Measurements from ENCODE around the gene COX10.
"Not testable (repeated sequence)": the region's sequence is repeated elsewhere in the genome, so short reads cannot be mapped to it uniquely, and the experiment has no call there.

The COX10 gene

DNA sequence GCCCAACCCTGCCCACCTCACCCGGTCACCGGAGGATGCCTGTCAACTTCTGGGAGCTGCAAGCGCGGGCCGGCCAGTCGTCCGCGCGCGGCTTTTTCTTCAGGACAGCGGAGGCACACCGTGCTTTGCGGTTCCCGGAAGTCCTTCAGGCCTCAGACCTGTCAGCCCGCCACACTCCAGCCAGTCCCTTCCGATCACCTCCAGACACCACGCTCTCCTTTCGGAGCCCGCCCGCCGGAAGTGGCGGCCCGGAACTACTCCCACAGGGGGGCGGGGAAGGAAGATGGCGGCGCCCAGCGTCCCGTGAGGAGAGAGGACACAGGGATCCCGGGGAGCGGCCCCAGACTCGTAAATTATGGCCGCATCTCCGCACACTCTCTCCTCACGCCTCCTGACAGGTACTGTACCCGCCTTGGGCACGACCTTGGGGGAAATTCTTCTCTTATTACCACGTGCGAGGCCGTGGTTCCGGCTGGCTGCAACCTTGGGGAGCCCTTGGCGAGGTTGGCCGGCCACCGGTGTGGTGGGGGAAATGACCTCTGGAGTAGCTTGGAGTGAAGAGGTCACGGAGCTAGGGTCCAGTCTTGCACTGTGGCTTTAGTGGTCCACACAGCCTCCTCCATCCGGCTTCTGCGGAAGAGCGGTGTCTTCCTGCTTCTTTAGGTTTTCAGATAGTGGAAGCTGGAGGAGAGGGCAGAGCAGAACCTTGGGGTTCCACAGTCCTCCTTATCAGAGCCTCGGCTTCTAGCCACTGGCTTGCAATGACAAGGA is at the start of gene COX10:
COX10 (plus strand) TSS at position 254 of the 771 bp plus-strand sequence; CDS start at position 356, 102 bp downstream.
- DNase-seq, result peak; percentile 83

- DNase-seq, result not testable (repeated sequence)
Observed at GRCh38 chr17:14021651-14022294, 47.5 kb upstream of the COX10 start.

GRCh38 chr17:14029755-14030154 is 39.5 kb upstream of the COX10 start:
- DNase-seq, result not testable (repeated sequence)

DNA sequence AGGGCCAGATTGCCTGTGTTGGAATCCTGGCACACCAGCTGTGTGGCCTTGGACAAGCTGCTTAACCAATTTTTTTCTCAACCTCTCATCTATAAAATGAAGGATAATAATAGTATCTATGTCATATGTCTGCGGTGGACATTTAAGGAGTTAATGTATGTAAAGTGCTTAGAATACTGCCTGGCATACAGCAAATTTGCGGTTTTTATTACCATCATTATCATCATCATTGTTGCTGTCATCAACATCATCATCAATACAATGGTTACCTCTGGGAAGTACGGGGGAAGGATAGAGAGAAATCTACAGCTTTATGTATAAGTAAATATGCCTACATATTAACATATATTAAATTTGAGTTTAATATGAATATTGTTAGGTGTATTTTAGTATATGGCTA is 37.1 kb upstream of the COX10 start:
- no peak for DNase-seq

DNA sequence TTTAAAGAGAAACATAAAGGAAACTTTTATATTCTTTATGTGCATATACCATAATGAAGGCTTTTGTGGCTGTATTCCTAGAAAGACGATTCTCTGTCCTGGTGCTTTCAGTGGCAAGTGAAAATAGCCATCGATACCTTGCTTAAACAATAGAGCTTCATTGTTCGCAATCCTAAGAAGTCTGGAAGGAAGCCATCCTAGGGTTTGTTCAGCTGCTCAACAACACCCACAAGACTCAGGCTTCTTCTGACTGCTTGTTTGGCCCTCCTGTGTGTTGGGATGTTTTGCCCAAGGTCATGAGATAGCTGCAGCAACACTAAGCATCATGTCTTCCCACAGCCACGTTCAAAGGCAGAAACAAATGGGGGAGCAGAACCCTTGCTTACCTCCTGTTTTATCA is 36.1 kb upstream of the COX10 start:
- no peak for DNase-seq

DNA sequence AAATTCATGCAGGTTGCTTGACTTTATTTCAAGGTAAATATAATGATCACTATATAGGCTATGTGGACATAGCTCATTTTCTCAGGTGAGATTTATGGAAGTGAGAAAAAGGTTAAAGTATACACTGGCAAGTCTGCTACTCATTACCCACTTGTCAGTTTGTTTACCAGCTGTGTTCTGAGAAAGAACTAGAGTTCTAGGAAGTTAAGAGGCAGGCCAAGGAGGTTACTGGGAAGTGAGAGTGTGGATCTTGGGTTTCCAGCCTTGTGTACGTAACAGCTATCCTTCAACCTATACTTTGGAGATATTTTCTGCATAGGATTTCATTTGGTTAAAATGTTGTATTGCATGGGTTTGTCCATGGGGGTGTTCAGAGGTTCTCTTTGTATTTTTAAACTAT is 31.9 kb upstream of the COX10 start:
- DNase-seq, result no peak

DNA sequence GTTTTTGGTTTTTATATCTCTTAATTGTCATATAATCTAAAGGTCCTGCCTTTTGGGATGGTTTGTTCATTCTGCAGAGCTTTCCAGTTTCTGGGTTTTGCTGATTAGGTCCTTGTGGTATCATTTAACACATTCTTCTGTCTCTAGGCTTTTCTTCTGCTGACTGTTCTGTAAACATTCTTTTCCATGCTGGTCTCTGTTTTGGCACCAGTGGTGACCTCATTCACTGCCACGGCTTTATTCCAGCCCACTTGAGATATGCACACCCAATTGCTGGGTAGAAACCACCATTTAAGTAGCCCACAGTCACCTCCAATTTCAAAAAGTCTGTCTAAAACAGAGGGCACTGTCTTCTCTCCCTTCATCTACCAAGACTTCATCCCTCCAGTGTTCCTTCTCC is 31.1 kb upstream of the COX10 start:
- no peak for DNase-seq

DNA sequence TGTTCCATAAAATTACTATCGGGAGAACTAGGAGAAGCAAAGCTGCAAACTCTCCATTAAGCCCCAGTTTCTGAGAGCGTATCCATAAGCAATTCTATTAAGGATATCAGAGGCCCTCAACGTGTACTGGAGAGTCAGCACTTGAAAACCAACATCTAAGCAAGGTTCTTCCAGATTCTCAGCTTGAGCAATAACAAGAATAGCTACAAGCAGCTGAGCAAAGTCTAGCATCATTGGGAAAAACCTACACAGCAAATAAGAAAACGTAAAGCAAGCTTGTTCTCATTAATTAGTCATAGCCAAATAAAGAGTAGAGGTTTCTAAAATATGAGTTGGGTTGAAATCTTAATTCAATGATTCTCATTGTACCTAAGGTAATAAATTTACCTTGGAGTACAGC is 26.9 kb upstream of the COX10 start:
- no peak for DNase-seq

- DNase-seq, result no peak
Observed at GRCh38 chr17:14044702-14045101, 24.6 kb upstream of the COX10 start.

DNA sequence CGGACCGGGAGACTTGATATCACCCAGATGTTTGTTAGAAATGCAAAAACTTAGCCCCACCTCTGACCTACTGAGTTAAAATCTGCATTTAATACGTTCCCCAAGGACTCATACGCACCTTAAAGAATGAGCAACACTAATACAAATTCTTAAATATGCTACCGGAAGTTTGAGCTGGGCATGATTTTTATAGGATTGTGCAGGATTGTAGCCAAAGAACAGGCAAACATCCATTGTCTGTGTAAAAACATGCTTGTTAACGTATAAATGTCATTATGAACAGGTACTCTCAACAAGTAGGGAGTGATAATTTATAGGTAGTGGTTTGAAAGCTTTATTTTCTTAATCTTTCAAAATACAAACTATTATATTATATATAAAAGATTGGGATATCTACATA is 22.3 kb upstream of the COX10 start:
- DNase-seq, result no peak

DNA sequence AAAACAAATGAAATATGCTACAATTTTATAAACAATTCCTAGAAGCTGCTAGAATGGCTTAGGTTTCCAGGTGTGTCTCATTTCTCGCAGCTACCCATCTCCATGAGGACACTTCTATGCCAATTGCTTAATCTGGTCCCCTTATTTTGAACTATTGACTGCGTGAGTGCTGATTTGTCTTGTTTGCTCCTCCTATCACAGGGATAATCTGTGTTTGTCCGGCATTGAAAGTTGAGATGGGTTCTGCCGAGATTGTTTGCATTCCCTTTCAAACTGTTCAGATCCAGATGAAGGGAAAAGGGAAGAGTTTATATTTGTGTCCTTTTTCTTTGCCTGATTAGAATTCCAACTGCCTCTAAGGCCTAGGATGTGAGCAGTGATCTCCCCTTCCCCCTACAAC is 21.7 kb upstream of the COX10 start:
- DNase-seq, result no peak

DNA sequence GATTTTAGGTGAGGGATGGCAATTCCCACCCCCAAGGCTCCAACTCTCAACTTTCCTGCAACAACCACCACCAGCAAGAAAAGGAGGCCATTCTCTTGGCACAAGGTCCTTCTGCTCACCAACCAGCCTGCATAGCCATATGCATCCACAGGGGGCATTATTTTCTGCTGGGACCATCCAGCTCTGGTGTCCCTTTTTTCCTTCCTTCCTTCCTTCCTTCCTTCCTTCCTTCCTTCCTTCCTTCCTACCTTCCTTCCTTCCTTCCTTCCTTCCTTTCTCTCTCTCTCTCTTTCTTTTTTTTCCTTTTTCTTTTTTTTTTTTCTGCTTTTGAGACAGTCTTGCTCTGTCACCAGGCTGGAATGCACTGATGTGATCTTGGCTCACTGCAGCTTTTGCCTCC is 21.1 kb upstream of the COX10 start:
- DNase-seq, result no peak

GRCh38 chr17:14050616-14051015 is 18.7 kb upstream of the COX10 start:
- DNase-seq, result no peak

DNA sequence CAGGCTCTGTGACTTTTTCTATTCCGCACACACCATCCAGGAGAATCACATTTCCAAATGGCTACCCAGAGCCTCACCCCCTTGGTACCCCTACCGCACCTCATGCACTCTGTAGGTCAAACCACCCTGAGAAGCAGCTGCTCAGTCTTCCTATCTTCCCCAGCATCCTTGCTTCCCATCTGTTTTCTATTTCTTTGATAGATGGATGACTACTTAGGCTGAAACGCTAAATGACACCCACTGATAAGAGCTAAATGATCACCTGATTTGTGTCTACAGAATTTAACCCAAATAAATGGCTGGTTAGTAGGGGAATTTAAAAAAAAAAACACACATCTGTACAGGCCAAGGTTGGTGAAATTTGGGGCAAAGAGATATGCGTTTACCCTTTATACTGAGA is 17.6 kb upstream of the COX10 start:
- no peak for DNase-seq

- DNase-seq, result no peak
Observed at GRCh38 chr17:14052886-14053615, 16.3 kb upstream of the COX10 start.

DNA sequence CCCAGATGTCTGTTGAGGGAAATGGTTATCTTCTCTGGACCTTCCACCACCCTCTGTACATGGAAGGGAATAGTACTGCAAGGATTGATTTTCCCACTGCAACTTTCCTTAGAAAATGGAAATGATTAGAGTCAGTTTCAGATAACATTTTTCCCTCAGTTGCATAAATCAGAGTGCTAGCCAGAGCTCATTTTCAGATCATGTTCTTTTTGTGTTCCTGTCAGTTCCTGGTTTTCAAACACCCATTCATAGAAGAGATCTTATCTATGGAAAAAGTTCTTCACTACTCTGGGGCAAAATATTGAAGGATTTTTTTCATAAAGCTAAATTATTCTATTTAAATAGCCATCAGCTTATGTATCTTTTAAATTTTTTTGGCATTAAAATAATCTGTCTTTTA is 11.7 kb upstream of the COX10 start:
- no peak for DNase-seq

DNA sequence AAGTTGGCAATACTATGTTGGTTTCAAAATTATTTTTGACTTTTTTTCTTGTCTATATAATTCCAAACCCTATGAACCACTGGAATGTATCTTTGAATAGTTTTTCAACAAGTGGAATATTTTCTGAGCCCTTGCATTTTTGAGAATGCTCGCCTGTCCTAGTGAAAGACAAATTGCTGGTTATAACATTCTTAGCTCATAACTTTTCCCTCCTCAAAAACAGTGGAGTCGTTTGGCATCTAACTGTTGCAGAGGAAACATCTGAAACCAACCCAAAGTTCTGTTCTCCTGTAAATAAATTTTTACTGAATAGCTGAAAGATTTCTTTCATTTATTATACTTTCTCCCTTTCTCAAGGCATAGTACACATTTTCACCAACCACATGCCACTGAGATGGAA is 11.3 kb upstream of the COX10 start:
- DNase-seq, result no peak

DNA sequence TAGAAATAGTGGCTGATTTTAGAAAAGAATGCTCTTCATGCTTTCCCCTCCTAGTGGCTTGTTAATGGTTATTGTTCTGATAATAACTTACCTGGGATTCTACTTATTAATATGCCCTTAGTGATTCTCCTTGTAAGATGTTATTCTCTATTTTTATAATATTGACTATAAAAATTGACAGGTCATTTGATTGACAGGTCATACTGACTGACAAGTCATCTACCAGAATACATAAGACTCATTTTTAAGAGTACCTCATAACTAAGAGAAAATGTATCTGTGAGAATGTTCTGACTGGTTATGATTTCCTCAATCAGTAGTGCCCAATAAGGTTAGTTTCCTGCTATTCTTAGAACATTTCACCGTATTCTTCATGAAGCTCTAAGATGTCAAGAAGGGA is 8.6 kb upstream of the COX10 start:
- no peak for DNase-seq

DNA sequence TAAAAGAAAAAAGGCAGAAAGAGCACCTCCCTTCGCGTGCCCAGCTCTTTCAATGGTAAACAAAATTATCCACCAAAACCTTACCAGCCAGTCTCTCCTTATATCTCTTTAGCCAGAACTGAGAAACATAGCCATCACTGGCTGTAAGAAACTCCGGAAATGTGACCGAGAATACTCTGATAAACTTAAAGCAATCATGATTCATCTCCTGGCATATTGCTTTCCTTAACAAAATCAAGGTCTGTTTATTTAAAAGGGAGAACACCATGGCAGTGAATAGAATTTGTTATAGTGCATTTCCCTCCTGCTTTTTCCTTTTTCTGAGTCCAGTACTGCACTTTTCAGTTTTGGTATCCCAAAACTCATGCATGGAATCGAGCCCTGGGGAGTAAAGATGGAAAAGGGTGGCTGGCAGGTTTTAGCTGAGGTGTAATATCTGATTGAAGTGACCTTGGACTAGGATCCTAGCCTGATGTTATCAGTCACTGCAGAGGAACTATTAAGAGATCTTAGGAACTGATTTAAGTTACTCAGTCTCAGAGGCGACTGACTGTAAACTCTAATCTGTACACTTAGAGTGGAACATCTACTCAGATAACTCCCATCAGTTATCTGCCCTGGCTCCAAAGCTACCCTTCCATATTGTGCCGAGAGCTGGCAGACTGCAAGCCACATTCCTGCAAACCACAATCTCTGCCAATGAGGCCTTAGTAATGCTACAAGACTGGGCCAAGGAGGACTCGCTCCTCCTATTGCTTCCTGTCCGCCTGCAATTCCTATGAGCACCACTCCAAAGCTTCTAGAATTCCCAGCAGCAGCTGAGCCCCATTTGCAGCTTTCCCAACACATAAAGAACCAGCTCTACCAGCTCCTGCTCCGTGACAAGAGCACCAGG is 7.4 kb upstream of the COX10 start:
- DNase-seq, result no peak

GRCh38 chr17:14067347-14067746 is 2.0 kb upstream of the COX10 start:
- no peak for DNase-seq

DNA sequence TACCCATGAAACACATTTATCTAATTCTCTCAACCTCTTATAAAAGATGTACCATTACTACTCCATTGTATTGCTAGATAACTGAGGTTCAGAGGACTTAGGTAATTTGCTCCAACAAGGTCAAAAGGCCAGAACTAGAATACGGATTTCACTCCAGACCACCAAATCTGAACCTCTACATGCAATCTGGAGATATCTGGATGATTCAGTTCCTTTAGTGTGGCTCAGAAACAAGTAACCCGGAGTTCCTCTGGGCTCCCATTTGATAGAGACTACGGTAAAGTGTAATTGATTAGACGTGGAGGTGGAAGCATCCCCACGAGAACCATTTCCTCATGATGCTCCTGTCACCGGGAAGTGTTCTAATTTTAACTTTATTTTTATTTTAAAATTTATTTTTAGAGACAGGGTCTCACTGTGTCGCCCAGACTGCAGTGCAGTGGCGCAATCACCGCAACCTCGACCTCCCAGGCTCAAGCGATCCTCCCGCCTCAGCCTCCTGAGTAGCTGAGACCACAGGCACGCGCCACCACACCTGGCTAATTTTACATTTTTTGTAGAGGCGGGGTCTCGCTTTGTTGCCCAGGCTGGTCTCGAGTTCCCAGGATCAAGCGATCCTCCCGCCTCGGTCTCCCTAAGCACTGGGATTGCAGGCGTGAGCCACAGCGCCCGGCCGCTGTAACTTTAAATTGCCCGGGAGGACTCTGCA is 608 bp upstream of the COX10 start:
- DNase-seq, result no peak

GRCh38 chr17:14070344-14070984 is 1.2 kb downstream of the COX10 start:
- no peak for DNase-seq
